GM19238 (cell line): ENCODE measurements around the gene PRKAG2.
"Not testable (repeated sequence)": the region's sequence is repeated elsewhere in the genome, so short reads cannot be mapped to it uniquely, and the experiment has no call there.

Experiments
- DNase-seq: peaks from one replicate; pipeline ENCODE4 v3.0.0; 2011; ENCODE audit warnings: low spot score; ENCODE audit not compliant: insufficient read length

Gene PRKAG2

DNA sequence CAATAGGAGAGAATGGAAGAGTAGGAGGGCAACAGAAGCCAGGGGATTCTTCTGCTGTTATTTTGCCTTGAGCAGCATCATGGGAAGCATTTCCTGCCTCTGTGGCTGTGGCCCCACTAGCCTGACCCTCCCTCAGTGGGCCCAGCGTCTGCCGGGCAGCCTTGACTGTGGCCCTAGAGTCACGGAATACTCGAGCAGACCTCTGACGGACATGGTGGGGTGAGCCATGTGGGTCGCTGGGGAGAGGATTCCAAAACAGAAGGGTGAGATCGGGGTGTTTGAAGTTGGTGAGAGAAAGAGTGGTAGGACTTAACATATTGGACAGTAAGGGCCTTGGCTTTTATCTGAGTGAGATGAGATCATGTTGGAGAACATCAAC lies 8.3 kb upstream of the PRKAG2 start:
- DNase-seq = no peak

DNA sequence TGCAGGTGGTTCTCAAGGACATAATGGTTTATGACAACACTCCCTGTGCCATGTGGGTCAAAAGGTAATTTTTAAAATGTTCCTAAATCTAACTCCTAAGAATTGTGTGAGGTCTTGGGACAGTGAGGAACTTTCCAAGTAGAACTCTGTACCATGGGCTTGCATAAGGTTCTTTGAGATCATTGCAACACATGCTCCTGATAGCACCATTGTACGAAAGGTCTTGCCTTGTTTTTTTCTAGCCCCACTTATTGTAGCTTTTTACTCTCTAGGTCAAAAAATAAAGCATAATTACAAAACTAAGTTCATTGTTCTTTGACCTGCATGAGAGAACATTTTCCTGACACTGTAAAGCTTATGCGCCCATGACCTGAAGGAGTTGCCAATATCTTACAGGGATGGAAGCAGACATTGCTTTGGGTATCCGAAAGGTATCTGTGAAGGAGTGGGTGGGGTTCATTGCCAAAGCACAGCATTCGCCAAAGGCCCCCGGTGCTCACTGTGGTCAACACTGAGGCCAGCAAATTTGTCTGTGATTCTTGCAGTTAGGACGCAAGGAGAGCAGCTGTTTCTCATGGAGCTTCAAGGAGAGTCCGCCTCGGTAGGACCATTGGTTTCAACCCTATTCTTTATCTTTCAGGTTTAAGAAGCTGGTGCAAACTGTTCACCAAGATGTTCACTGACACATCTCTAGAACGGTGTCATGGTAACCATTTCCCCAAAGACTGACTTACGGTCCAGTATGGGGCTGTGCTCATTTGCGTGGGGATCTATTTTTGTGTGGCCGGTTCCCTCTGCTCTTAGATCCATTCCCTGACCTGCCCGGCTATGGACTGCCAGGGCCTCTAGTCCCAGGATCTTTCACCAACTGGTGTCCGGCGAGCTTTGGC lies 7.6 kb upstream of the PRKAG2 start:
- DNase-seq = no peak

DNA sequence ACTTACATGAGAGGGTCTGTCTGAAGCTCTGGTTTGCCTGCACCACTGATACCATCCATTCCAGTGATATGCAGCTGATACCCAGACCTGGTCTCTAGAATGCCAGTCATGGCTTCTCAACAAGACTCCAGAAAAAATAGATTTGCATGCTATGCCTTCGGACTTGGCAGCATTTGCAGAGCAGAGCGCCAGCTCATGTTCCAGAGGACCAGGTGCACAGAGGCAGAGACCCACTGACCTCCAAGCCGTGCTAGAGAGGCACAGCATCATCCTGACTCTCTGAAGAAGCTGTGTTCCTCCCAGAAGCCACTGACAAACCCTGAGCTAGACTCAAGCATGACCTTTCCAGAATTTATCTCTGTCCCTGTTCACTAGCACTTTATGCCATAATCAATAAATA lies 6.9 kb upstream of the PRKAG2 start:
- DNase-seq = no peak

DNA sequence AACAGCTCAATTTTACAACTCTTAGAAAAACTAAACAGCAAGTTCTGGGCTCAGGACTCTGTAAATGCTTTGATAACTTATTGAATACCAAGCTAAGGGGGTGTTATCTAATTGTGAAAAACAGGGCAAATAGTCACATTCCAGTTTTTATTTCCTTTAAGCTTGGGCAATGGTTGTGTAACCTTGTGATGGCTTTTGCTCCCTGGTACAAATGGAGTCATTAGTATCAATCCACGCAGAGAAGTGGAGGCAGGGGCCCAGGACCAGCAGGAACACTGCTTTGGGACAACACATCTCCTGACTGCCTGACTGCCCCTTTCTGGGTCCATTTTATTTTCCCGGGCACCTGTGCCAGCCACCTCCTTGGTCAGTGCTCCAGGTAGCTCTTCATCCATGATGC lies 5.8 kb upstream of the PRKAG2 start:
- DNase-seq = no peak

DNA sequence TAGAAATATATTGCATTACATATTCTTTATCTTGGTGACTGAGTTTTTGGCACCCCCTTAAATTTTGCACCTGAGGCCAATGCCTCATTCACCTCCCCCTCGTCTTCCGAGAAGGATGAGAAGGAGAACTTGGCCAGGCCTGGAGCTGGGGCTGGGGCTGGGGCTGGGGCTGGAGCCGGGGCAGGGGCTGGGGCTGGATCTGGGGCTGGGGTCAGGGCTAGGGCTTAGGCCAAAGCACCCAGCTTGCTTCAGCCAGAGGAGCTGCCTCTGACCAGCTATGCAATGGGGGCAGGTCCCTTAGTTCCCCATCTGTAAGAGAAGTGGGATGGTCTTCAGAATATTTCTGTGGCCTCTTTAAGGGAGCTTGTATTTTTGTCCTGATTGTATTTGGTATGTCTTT lies 3.8 kb upstream of the PRKAG2 start:
- DNase-seq = no peak

DNA sequence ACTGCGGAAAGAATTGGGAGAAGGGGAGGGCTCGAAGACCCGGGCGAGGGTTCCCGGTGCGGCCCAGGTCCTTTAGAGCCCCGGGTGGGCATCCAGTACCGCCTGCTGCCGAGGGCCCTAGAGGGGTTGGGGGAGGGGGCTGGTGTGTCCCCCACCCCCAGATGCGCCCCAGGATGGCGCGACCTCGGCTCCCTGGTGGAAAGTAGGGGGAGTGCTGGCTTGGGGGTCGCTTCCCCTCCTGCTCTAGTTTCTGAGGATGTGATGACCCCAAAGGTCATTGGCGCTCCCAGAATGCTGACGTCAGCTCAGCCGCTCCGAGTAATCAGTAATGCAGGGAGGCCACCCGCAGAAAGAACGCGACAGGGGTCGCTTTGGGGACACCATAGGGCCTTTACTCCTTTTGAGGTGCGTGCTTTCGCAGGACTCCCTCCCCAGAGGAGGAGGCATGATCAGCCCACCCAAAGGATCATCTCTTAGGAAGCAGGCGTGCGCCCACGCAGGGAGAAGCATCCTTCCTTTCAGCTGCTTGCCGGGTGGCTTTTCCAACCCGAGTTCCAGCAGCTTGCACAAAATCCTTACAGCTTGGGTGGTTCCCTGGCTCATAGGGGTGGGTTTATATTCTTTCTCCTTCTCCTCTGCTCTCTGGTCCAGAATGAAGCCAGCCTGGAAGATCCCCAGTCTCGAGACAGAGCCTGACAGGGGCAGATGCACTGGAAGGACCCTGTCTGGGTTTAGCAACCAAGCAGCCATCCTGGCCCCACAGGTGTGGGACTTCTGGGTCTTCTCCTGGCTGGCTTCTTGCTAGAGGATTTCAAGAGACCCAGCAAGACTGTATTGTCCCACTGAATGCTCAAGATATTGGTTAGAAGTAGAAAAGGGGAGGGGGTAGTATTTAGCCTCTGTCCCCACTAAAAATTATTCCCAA lies 1.3 kb upstream of the PRKAG2 start:
- no peak for DNase-seq

DNA sequence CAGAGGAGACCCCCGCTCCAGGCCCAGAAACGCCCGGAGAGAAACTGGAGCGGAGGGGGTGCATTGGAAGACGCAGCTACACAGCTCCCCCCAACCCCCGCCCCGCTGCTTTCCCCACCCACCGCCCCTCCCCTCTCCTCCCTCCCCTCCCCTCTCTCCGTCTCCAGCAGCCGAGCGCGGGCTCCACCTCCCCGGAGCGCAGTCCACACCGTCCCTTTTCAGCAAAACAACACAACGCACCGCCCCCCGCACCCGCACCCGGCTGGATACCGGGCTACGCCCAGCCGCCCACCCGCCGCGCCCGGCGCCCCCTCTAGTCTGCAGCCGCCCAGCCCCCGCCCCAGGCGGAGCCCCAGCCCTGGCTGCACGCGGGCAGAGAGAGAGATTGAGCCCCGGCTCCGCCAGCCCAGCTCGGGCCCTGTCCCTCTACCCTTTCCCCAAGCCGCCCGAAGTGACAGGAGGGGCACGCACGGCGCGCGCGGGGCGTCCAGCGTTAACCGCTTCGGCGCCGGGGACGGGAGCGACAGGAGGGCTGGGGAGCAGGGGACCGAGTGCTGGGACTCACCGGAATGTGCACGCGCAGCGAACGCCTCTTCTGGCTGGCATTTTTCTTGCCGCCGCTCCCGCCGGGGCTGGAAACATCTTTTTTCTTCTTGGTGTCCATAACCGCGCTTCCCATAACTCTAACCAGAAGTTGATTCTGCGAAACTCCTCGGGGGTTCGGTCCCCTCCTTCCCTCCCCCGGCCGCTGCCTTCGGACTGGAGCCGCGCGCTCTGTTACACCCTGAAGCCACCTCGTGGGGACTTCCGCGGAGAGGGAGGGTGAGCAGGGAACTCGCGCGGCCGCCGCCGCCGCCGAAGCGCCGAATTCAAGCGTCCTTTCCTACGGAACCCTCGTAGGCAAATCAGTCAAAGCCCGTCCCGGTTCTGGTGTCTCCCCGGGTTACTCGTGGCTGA lies 695 bp downstream of the PRKAG2 start:
- peak; percentile 45 for DNase-seq

DNA sequence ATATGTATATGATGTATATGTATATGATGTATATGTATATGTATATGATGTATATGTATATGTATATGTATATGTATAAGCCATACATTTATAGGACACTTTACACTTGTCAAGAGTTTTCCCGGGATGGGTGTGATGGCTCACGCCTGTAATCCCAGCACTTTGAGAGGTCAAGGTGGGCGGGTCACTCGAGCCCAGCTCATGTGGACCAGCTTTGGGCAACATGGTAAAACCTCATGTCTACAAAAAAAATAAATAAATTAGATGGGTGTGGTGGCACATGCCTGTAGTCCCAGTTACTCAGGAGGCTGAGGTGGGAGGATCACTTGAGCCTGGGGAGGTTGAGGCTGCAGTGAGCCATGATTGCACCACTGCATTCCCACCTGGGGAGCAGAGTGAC lies 2.4 kb downstream of the PRKAG2 start:
- not testable (repeated sequence) for DNase-seq

DNA sequence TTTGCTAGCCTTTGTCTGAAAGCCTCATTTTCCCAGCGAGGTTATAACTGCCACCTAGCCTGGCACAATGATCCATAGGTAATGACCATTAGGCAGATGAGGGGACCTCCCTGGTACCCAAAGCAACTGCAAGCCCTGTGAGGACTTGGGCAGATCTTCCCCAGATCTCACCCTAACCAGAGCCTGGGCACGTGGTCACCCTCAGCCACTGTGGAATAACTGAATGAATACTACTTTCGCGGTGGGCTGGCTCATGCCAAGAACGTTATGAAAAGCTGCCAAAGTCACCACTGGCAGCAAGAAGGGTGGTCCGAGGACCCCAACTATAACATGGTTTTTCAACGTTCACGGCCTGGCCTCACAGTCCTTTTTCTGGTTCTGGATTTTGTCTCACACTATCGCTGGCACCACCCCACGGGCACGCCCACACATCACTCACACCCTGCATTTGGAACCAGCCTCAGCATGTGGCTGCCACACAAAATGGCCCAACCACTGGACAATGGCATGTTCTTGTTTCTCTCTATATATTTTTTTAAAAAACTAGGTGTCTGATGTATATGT lies 3.4 kb downstream of the PRKAG2 start:
- DNase-seq = no peak

DNA sequence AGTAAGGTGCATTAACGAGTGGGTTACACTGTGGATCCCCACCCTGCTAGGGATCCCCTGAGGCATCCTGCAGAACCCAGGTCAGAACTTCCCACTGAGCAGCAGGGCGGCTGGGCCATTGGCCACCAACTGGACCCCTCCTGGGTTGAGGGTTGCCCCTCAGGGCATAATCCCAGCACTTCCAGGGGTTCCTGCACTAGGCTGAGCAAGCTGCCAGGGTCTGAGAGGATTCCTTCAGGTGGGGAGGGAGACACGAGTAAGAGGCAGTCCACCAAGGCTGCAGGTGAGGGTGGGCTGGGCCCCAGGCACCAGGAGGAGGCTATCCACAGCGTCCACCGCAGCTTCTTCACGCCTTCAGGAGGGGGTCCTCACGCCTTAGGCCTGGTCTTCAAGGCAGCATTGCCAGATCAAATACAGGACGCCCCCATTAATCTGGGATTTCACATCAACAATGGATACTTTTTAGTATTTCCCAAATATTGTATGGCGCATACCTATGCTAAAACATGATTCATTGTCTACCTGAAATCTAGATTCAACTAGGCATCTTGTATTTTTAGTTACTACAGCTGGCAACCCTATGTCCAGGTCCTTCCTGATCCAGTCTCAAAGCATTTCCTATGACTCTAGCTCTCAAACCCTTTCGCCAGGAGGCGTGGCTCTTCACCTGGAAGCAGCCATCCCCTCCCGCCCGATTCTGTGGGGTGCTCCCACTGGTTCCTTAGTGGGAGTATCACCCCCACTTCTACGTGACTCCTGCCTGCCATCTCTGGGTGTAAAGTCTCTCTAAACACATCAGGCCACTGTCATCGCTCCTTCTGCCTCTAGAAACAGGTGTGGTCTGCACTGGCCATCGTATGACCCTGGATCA lies 4.1 kb downstream of the PRKAG2 start:
- no peak for DNase-seq

DNA sequence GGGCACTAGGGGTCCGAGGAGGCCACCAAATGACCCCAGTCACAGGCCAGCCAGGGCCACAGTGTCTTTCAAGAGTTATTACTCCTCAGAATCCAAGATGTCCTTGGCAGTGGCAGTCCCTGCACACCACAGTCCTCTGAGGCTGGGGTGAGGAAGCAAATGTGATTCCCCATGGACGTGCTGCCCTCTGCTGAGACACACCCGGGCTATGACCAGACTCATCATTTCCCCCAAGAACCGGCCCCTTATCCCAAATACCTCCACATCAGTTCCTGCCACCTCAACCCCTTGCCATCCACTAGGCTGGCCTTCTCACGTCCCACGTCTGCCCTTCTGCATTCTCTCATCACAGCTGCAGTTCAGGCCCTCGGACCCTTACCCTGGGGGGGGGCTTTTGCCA lies 5.0 kb downstream of the PRKAG2 start:
- DNase-seq = no peak

DNA sequence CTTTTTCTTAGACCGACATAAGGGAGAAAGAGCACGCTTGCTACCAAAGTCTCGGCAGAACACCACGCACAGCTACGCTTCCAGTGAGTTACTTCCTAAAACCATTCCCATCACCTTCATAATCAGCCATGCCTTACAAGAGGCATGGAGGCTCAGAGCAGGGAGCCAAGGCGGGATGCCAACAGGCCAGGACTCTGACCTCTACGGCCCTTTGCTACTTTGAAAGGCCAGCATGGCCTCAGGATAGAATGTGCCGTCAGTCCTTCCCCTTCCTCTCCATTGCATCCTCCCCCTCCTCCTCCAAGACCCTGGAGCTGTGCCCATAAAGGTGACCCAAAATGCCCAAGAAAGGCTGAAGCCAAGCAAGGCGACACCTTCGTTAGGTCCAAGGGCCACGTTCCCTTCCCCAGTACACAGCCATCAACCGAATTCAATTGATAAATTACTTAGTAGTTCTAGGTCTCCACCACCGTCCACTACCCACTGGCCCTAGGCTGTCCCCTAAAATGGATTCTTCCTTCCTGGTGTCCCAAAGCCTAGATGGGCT lies 5.7 kb downstream of the PRKAG2 start:
- DNase-seq = no peak

DNA sequence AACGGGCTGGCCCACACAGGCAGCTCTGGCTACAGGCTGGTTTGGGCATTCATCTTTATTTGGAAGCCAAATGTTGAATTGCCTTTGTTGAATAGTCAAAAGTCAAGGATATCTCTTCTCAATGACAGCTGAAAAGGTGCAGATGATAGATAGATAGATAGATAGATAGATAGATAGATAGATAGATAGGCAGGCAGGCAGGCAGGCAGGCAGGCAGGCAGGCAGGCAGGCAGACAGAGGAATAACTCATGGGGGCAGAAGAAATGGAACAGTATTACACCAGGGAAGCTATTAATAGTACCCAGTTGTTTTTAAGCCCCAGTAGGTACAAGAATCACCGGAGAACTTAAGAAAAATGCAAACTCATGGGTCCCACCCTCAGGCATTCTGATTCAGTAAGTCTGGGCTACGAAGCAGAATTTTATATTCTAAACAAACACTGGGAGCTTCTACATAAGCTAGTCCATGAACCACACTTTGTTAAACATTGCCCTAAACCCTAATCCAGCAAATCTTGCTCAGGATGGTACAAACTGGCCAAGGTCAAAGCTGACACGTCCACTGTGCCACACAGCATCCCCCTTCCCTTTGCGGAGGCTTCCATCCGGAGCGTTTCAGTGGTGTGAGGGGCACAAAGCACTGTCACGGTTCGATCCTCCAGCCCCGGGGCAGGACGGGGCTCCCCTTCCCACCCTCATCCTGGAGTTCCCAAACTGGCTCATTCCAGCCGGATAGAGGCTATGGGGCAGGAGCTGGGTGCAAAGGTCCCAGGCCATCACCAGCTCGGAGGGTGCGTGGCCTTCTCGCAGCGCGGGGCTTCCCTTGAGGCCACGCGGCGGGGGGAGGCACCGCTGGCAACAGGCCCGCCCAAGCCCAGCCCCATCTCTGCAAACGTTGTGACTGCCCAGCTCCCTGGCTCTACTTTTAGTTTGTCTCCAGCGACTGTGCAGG lies 6.7 kb downstream of the PRKAG2 start:
- no peak for DNase-seq

DNA sequence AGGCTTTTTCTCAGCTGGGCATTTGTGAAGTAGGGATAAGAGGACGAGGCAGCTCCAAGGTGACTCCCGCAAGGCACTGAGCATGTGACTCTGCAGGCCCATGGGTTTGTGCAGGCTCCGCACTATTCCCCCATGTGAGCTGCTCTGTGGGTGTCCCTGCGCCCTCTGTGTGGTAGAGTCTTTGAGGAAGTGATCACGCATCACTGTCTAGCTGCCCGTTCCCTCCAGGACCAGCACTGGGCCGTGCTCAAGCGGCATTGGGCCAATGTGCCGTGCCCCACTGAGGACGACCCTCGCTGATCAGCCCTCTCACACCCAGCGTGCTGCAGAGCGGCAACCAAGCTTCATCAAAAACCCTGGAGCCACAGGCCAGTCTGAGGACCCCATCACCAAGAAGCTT lies 7.5 kb downstream of the PRKAG2 start:
- no peak for DNase-seq

DNA sequence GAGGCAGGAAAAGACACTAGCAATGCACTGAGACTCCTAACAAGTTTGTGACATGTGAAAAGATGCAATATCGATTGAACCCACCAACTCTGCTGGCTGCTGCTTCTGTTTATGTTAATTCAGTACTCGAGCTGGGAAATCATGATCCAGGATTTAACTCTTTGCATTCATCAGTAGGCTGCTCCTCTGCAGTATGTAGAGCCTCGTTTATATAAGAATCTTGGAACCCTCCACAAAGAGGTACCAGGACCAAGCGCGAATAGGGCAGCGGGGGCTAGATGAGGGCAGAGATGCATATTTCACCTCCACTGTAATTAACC lies 7.8 kb downstream of the PRKAG2 start:
- DNase-seq = no peak

DNA sequence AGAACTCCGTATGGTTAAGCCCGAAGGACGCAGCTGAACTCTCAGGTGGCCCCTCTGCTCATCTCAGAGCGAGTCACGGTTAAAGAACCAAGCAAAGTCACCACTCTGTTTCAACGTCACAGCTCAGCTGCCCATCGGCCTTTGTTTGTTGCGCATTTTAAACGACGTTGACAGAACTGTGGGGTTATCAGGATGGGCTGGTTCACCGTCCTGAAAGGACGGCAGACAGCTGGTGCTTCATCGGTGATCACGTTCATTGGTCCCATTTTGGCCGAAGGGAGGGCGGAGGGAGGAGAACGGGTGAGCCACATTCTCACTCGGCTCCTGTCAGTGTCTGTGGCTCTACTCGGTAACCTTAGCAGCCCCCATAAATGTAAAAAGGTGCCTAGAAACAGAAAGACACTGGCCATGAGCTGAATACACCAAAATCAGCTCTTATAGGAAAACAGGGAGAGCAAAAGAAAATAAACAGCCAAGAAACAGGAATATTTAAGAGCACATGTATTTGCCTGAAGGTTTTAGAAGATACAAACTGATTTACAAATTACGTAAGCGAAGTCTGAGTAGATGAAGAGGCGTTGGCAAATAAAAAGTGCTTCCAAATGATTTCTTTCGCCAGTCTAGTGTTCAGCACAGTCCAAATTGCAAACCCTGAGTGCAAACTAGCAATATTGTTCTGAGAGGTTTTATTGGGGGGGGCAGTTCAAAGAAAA lies 8.4 kb downstream of the PRKAG2 start:
- no peak for DNase-seq

DNA sequence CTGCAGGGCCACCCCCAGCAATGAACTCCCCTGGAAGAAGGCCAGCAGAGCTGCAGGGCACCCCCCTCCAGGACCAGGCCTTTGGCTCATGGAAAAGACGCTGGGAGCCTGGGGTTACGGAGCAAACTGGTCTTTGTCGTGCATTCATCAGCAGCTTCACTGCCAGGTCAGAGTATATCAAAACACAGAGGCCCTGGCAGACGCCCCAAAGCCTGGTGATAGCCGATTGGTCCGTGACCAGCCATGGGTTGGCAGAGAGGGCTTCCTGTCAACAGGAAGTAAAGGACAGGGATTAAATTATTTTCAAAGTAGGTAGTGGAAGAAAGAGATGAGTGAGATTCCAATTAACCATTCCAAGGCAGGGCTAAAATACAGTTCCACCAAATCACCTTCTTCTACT lies 9.0 kb downstream of the PRKAG2 start:
- no peak for DNase-seq
